Measurements from ENCODE around the gene DPP6. TPM values are rescaled to one million over a fixed set of nuclear protein-coding genes. Genes with fewer than 3 reads are reported as not detected.

Gene DPP6
- total RNA-seq, 1 experiment from 2014 or later: not detected

GRCh38 chr7:154310114-154310513 lies 257.9 kb downstream of the DPP6 start:
- no peaks in the 10 kb centered on the region for H3K27me3 ChIP-seq (ENCODE audit: low read length)
- no peaks in the 10 kb centered on the region for H3K4me1 ChIP-seq (ENCODE audit: insufficient read depth, low read length)
- TF ChIP-seq CTCF (conservative IDR thresholded peaks at IDR 0.05; ENCODE audit: low read depth, low read length): no peak
- H3K36me3 ChIP-seq (ENCODE audit: low read depth, low read length): no peaks in the 10 kb centered on the region
- no peak overlapping the region for H3K9ac ChIP-seq (ENCODE audit: low read length)
- H3K9me3 ChIP-seq (ENCODE audit: low read length): no peaks in the 10 kb centered on the region
- no peaks in the 10 kb centered on the region for H3K79me2 ChIP-seq (ENCODE audit: low read length)
- H3K4me2 ChIP-seq (ENCODE audit: low read length): no peak overlapping the region
- no TSS peak for BruUV-seq (replicated peaks)
- H3F3A ChIP-seq (ENCODE audit: low read length, unreplicated experiment): no peaks in the 10 kb centered on the region
- DNase-seq: no peak
- H4K20me1 ChIP-seq (ENCODE audit: low read length): no peaks in the 10 kb centered on the region
- H3K4me3 ChIP-seq (ENCODE audit: low read length): no peak overlapping the region
- no peaks in the 10 kb centered on the region for H3K9me2 ChIP-seq (replicated peaks; ENCODE audit: low read length)
- ATAC-seq: no peak
- no peak overlapping the region for H2AFZ ChIP-seq (ENCODE audit: low read length)
- ChIA-PET POLR2A (ENCODE audit: unreplicated experiment) (no interaction called here), CTCF (no interaction called here)
- no peak overlapping the region for H3K27ac ChIP-seq (ENCODE audit: low read length)
- intact Hi-C loops (cut with micrococcal nuclease): no loop called here

- no peaks in the 10 kb centered on the region for H3K9me2 ChIP-seq (replicated peaks; ENCODE audit: low read length)
- no peak overlapping the region for H2AFZ ChIP-seq (ENCODE audit: low read length)
- H3K4me3 ChIP-seq (ENCODE audit: low read length): no peak overlapping the region
- CTCF ChIA-PET: no interaction called here
- H4K20me1 ChIP-seq (ENCODE audit: low read length): no peaks in the 10 kb centered on the region
- no TSS peak for BruUV-seq (replicated peaks)
- no peaks in the 10 kb centered on the region for H3K9me3 ChIP-seq (ENCODE audit: low read length)
- H3K27ac ChIP-seq (ENCODE audit: low read length): no peak overlapping the region
- H3K9ac ChIP-seq (ENCODE audit: low read length): no peak overlapping the region
- no peaks in the 10 kb centered on the region for H3K36me3 ChIP-seq (ENCODE audit: low read depth, low read length)
- POLR2A ChIA-PET (ENCODE audit: unreplicated experiment): no interaction called here
- no peaks in the 10 kb centered on the region for H3K4me1 ChIP-seq (ENCODE audit: insufficient read depth, low read length)
- 0 out of 2 replicates have a peak, but pooled peaks cover 7% of the 10 kb centered on the region for H3K27me3 ChIP-seq (ENCODE audit: low read length)
- TF ChIP-seq CTCF (conservative IDR thresholded peaks at IDR 0.05; ENCODE audit: low read depth, low read length) (no peak), EZH2phosphoT487 (IDR thresholded peaks at IDR 0.05; ENCODE audit: borderline replicate concordance, low read length) (no peak), EZH2 (IDR thresholded peaks at IDR 0.05; ENCODE audit: low read length, unreplicated experiment) (no peak)
- ATAC-seq (no peak), DNase-seq (no peak)
- intact Hi-C loops (cut with micrococcal nuclease): no loop called here
- no peak overlapping the region for H3K4me2 ChIP-seq (ENCODE audit: low read length)
- H3F3A ChIP-seq (ENCODE audit: low read length, unreplicated experiment): no peaks in the 10 kb centered on the region
- no peaks in the 10 kb centered on the region for H3K79me2 ChIP-seq (ENCODE audit: low read length)
Measured at GRCh38 chr7:154324196-154324595, 272.0 kb downstream of the DPP6 start.

- H3K36me3 ChIP-seq (ENCODE audit: low read depth, low read length): no peaks in the 10 kb centered on the region
- no peaks in the 10 kb centered on the region for H3K79me2 ChIP-seq (ENCODE audit: low read length)
- H3K9me3 ChIP-seq (ENCODE audit: low read length): no peaks in the 10 kb centered on the region
- H4K20me1 ChIP-seq (ENCODE audit: low read length): no peaks in the 10 kb centered on the region
- no peak overlapping the region for H3K27ac ChIP-seq (ENCODE audit: low read length)
- H3K27me3 ChIP-seq (ENCODE audit: low read length): 0 out of 2 replicates have a peak, but pooled peaks cover 7% of the 10 kb centered on the region
- ATAC-seq (no peak), DNase-seq (no peak)
- no peak overlapping the region for H3K4me2 ChIP-seq (ENCODE audit: low read length)
- intact Hi-C loops (cut with micrococcal nuclease): no loop called here
- no TSS peak for BruUV-seq (replicated peaks)
- H3K9me2 ChIP-seq (replicated peaks; ENCODE audit: low read length): no peaks in the 10 kb centered on the region
- POLR2A ChIA-PET (ENCODE audit: unreplicated experiment): no interaction called here
- H3K9ac ChIP-seq (ENCODE audit: low read length): no peak overlapping the region
- H3K4me3 ChIP-seq (ENCODE audit: low read length): no peak overlapping the region
- H3K4me1 ChIP-seq (ENCODE audit: insufficient read depth, low read length): no peaks in the 10 kb centered on the region
- no peak overlapping the region for H2AFZ ChIP-seq (ENCODE audit: low read length)
- H3F3A ChIP-seq (ENCODE audit: low read length, unreplicated experiment): no peaks in the 10 kb centered on the region
- CTCF ChIA-PET: no interaction called here
- no peak for TF ChIP-seq EZH2phosphoT487 (IDR thresholded peaks at IDR 0.05; ENCODE audit: borderline replicate concordance, low read length)
- no peak for TF ChIP-seq EZH2 (IDR thresholded peaks at IDR 0.05; ENCODE audit: low read length, unreplicated experiment)
- TF ChIP-seq CTCF (conservative IDR thresholded peaks at IDR 0.05; ENCODE audit: low read depth, low read length): no peak
Measured at GRCh38 chr7:154326421-154326820, 274.2 kb downstream of the DPP6 start.
